HG03439 (cell line): ENCODE measurements around the gene ASL.
"Not testable (repeated sequence)": the region's sequence is repeated elsewhere in the genome, so short reads cannot be mapped to it uniquely, and the experiment has no call there.

Experiments
- ATAC-seq: cut with Tn5 transposase; IDR thresholded peaks from one replicate; pipeline ENCODE4 v1.9.1; 2021; ENCODE audit warnings: mild to moderate bottlenecking, moderate library complexity; ENCODE audit not compliant: unreplicated experiment

Gene ASL

GRCh38 chr7:66116680-66117420 lies 41.2 kb downstream of the ASL start:
- ATAC-seq = not testable (repeated sequence)

GRCh38 chr7:66118603-66119002 lies 43.0 kb downstream of the ASL start:
- ATAC-seq = no peak

GRCh38 chr7:66119245-66119850 lies 43.7 kb downstream of the ASL start:
- no peak for ATAC-seq

GRCh38 chr7:66123175-66123528 lies 47.5 kb downstream of the ASL start:
- ATAC-seq = no peak

- not testable (repeated sequence) for ATAC-seq
These were observed 48.9 kb downstream of the ASL start for GRCh38 chr7:66124569-66124861.

- no peak for ATAC-seq
These were observed 49.6 kb downstream of the ASL start for GRCh38 chr7:66125052-66125694.

GRCh38 chr7:66125781-66126352 lies 50.2 kb downstream of the ASL start:
- ATAC-seq = not testable (repeated sequence)

GRCh38 chr7:66127172-66127571 lies 51.6 kb downstream of the ASL start:
- not testable (repeated sequence) for ATAC-seq

- ATAC-seq = no peak
These were observed 63.6 kb downstream of the ASL start for GRCh38 chr7:66138994-66139752.

GRCh38 chr7:66140924-66141323 lies 65.3 kb downstream of the ASL start:
- no peak for ATAC-seq

GRCh38 chr7:66142334-66142733 lies 66.7 kb downstream of the ASL start:
- no peak for ATAC-seq

- ATAC-seq = no peak
These were observed 67.4 kb downstream of the ASL start for GRCh38 chr7:66142996-66143395.
